Measurements from ENCODE around the gene MBTPS1.

Gene MBTPS1

DNA sequence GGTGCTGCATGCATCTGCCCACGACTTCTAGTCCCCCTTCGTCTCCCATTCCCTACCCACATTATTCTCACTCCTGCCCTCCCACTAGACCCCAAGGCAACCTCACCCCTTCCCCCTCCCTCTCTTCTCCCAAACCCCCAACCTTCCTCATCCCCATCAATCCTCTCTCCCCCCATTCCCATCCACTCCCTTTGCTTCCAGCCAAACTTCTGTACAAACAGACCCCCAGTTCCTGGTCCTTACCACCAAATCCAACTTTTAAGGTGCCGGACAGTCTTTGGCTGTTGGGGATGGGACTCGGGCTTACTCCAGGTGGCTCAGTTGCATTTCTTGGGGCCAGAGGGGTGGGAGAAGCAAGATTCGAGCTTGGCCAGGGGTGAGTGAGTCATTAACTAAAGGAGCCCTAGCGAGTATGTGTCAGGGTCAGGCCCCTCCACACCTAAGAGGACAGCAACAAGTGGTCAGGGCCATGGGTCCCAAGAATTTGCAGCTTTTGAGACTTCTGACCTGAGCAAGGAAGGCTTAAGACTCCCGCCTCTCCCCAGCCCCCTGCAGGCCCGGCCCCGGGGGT lies 74.3 kb downstream of the MBTPS1 start, which contains the start of gene SLC38A8:
TSS of gene SLC38A8 (minus strand) at position 488 of the 571 bp plus-strand sequence. CDS start 638 bp downstream, outside the sequence.
- CTCF ChIA-PET, result interaction anchor here (1.2 to 2.8 kb wide), 6 partner anchors 17 to 88 kb away, joined by 3 to 13 read pairs (median 6); no protein-coding TSS in a partner anchor
- POLR2A ChIA-PET, result no interaction called here
- DNase-seq (ENCODE audit: extremely low spot score), result no peak
- no peak for TF ChIP-seq CTCF (IDR thresholded peaks at IDR 0.05; ENCODE audit: control extremely low read depth, extremely low read depth, low read depth, missing control alignments)

DNA sequence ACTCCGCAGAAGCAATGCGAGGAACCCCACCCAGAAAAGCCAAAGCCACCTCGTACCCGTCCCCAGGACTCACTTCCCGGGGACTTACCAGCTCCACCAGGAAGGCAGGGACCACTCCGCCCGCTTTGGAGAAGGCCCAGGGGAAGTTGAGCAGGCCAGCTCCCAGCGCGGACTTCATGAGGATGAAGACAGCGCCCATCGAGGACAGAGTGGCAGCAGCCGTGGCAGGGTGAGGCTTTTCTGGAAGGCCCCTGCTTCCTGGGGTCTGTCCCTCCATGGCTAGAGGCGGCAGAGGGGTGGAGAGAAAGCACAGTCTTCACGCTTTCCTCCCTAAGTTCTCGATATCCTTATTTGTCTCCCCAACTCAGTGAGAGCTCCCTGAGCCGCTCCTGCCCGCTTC lies 74.9 kb downstream of the MBTPS1 start:
- ChIA-PET CTCF (interaction anchor here (2.3 to 2.8 kb wide), 3 partner anchors 21 to 85 kb away, joined by 8 to 13 read pairs (median 8); no protein-coding TSS in a partner anchor), POLR2A (no interaction called here)
- TF ChIP-seq CTCF (IDR thresholded peaks at IDR 0.05; ENCODE audit: control extremely low read depth, extremely low read depth, low read depth, missing control alignments), result no peak
- DNase-seq (ENCODE audit: extremely low spot score), result no peak

DNA sequence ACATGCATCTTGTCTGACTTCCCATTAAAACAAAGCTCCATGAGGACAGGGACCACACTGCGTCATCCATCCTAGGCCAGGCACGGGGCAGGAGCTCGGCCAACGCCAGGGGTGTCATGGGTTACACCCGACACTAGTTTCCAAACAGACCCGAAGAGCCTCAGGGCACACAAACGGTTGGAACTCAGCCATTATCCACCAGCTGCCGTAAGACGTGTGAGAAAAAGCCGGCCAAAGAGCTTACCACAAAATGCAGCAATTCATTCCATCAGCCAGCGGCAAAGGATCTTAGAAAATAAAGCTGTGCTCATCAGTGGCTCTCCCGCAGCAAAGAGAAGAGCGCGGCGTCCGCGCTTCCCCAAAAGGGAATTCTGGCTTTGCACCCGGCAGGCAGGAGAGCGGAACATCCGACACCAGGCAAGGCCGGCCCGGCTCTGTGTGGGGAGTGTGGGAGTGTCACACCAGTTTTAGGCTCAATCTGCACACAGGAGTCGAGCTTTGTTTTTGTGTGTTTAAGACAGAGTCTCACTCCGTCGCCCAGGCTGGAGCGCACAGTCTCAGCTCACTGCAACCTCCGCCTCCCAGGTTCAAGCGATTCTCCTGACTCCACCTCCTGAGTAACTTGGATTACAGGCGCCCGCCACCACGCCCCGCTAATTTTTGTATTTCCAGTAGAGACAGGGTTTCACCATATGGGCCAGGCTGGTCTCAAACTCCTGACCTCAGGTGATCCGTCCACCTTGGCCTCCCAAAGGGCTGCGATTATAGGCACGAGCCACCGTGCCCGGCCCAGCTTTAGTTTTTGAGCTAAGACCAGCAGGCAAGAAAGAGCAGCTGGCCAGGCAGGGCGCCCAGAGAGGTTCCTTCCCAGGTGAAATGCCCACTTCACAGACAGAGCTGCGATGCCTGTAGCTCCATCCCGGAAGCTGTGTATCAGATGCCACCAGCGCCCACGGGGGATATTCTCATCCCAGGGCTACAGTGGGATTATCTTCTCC lies 75.6 kb downstream of the MBTPS1 start:
- no peak for TF ChIP-seq CTCF (IDR thresholded peaks at IDR 0.05; ENCODE audit: control extremely low read depth, extremely low read depth, low read depth, missing control alignments)
- ChIA-PET CTCF (interaction anchor here (0.6 to 2.8 kb wide), 4 partner anchors 22 to 83 kb away, joined by 3 to 13 read pairs (median 6); no protein-coding TSS in a partner anchor), POLR2A (no interaction called here)
- DNase-seq (ENCODE audit: extremely low spot score), result no peak

DNA sequence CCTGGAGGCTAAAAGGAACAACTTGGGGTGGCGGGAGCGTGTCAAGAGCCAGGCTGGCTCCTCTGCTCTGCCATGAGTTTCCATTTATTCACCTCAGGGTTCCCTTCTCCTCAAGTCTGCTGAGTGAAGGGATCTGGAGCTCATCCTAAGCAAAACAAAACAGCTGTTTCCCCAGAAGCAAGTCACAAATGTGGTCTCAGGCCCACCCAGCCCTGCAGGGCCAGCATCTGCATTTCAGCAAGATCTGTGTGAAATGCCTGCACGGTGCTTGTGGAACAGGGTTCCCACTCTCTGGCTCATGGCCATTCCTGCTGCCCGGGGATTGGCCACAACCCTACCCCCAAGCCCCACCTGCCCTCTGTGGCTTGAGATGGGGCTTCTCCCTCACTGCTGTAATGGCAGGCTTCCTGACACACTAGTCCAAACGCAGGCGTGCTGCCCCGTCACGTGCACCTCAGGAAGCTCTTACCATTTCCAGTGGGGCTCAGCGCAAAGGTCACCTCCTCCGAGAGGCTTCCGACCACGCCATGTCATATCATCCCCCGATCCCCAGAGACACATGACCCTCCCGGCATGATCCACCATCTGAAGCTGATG lies 76.4 kb downstream of the MBTPS1 start:
- no peak for DNase-seq (ENCODE audit: extremely low spot score)
- POLR2A ChIA-PET, result no interaction called here
- no peak for TF ChIP-seq CTCF (IDR thresholded peaks at IDR 0.05; ENCODE audit: control extremely low read depth, extremely low read depth, low read depth, missing control alignments)
- CTCF ChIA-PET, result interaction anchor here (0.6 to 2.8 kb wide), 3 partner anchors 22 to 83 kb away, joined by 3 to 13 read pairs (median 3); no protein-coding TSS in a partner anchor

GRCh38 chr16:84039696-84040095 lies 77.0 kb downstream of the MBTPS1 start:
- no peak for TF ChIP-seq CTCF (IDR thresholded peaks at IDR 0.05; ENCODE audit: control extremely low read depth, extremely low read depth, low read depth, missing control alignments)
- ChIA-PET CTCF (interaction anchor here (2.8 kb wide), 1 partner anchor 23 kb away, joined by 13 read pairs; no protein-coding TSS in a partner anchor), POLR2A (no interaction called here)

GRCh38 chr16:84038469-84038868 lies 78.3 kb downstream of the MBTPS1 start:
- ChIA-PET POLR2A (no interaction called here), CTCF (no interaction called here)
- no peak for DNase-seq (ENCODE audit: extremely low spot score)
- TF ChIP-seq CTCF (IDR thresholded peaks at IDR 0.05; ENCODE audit: control extremely low read depth, extremely low read depth, low read depth, missing control alignments), result no peak

More at GRCh38 chr16:84039696-84040095, 77.0 kb downstream of the MBTPS1 start:
- DNase-seq (ENCODE audit: extremely low spot score), result no peak
